Calu3 (cell line): ENCODE data around the gene VGLL4. TPM values are rescaled to one million over a fixed set of nuclear protein-coding genes. Genes with fewer than 3 reads are reported as not detected.
A peak's percentile ranks its signal among the peaks of the same experiment; 100 is the strongest.

Experiments used
- BruUV-seq: library from RNA; stranded (reverse); fragments of 400-500 nt; replicated peaks from 2 replicates; lab custom pipeline; 2021; lab: Mats Ljungman, UMichigan
- CTCF ChIA-PET: fragments of 300-600 bp; sonication (Branson Sonifier 250); formaldehyde crosslinking; loops from one replicate; lab custom pipeline; 2022; ENCODE audit warnings: antibody characterized with exemption; lab: Charles Lee
- DNase-seq: peaks from one replicate; pipeline ENCODE4 v3.0.0; 2022
- H3K27ac Mint-ChIP-seq: one replicate; pipeline ENCODE4 v1.8.0; 2022; ENCODE audit warnings: mixed read lengths; ENCODE audit not compliant: unreplicated experiment
- H3K27me3 Mint-ChIP-seq: one replicate; pipeline ENCODE4 v1.8.0; 2022; ENCODE audit warnings: mixed read lengths; ENCODE audit not compliant: unreplicated experiment
- H3K36me3 Mint-ChIP-seq: one replicate; pipeline ENCODE4 v1.8.0; 2022; ENCODE audit warnings: mild to moderate bottlenecking, moderate library complexity, mixed read lengths; ENCODE audit not compliant: insufficient read depth, unreplicated experiment
- H3K4me1 Mint-ChIP-seq: one replicate; pipeline ENCODE4 v1.8.0; 2022; ENCODE audit warnings: mild to moderate bottlenecking, low read depth, mixed read lengths; ENCODE audit not compliant: unreplicated experiment
- H3K4me3 Mint-ChIP-seq: one replicate; pipeline ENCODE4 v1.8.0; 2022; ENCODE audit warnings: mild to moderate bottlenecking, low read depth, moderate library complexity, mixed read lengths; ENCODE audit not compliant: unreplicated experiment
- H3K9me3 Mint-ChIP-seq: one replicate; pipeline ENCODE4 v1.8.0; 2022; ENCODE audit warnings: low read depth, mixed read lengths; ENCODE audit not compliant: unreplicated experiment
- CTCF ChIP-seq: fragments of 200-600 bp; IDR thresholded peaks from one replicate; pipeline ENCODE4 v1.8.0; 2022; ENCODE audit warnings: antibody characterized with exemption; ENCODE audit not compliant: unreplicated experiment
- intact Hi-C: fragments of 100-400 bp; cut with micrococcal nuclease; formaldehyde crosslinking; loops from one replicate; pipeline ENCODE4 v1.10.0; 2022; ENCODE audit not compliant: unreplicated experiment
- total RNA-seq: library from RNA; stranded (reverse); gene quantifications from 2 replicates; pipeline ENCODE4 v1.2.3, GENCODE V29; 2022

Gene VGLL4
- total RNA-seq, 1 experiment from 2014 or later: 51.3 TPM

GRCh38 chr3:11546657-11547302 lies 96.9 kb downstream of the VGLL4 start:
- Mint-ChIP-seq H3K27me3 (no peaks in the 10 kb centered on the region), H3K4me1 (peaks cover 8% of the 10 kb centered on the region), H3K27ac (peak overlapping the region; percentile 20), H3K4me3 (no peak overlapping the region), H3K36me3 (peaks cover 14% of the 10 kb centered on the region), H3K9me3 (no peaks in the 10 kb centered on the region)
- CTCF ChIA-PET: no interaction called here
- no peak for DNase-seq
- TF ChIP-seq CTCF: no peak
- intact Hi-C loops: no loop called here
- no TSS peak for BruUV-seq

GRCh38 chr3:11545186-11545851 lies 98.4 kb downstream of the VGLL4 start:
- intact Hi-C loops: no loop called here
- Mint-ChIP-seq H3K4me3 (no peak overlapping the region), H3K36me3 (peaks cover 10% of the 10 kb centered on the region), H3K27me3 (no peaks in the 10 kb centered on the region), H3K4me1 (peaks cover 8% of the 10 kb centered on the region), H3K9me3 (no peaks in the 10 kb centered on the region), H3K27ac (no peak overlapping the region)
- no TSS peak for BruUV-seq
- DNase-seq: no peak
- TF ChIP-seq CTCF: no peak
- CTCF ChIA-PET: no interaction called here

- H3K9me3 Mint-ChIP-seq: no peaks in the 10 kb centered on the region
- BruUV-seq: no TSS peak
- DNase-seq: peak; percentile 17
- CTCF ChIA-PET: no interaction called here
- no peak for TF ChIP-seq CTCF
- peaks cover 9% of the 10 kb centered on the region for H3K36me3 Mint-ChIP-seq
- H3K4me1 Mint-ChIP-seq: peaks cover 8% of the 10 kb centered on the region
- H3K27ac Mint-ChIP-seq: no peak overlapping the region
- no peaks in the 10 kb centered on the region for H3K27me3 Mint-ChIP-seq
- H3K4me3 Mint-ChIP-seq: no peak overlapping the region
- intact Hi-C loops: no loop called here
Measured at GRCh38 chr3:11544412-11545181, 99.1 kb downstream of the VGLL4 start.

DNA sequence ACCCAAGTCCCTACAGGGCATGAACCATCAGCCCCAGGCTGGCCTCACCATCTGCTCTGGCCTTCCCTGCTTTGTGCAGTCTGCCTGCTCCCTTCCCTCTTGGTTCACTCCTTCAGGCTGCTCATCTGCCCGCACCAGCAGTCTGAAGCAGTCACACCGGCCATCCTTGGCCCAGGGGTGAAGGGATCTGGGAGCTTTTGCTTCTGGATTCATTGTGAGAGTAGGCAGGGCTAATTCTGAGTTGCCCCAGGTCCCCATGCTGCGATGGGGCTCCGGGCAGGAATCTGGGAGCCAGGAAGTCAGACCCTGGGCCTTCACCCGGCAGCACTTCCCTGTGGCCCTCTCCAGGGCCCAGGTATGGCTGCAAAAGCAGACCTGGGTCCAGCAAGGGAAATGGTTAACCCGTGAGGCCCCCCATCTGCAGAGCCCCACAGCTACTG lies 99.7 kb downstream of the VGLL4 start:
- DNase-seq: no peak
- no peaks in the 10 kb centered on the region for H3K27me3 Mint-ChIP-seq
- intact Hi-C loops: no loop called here
- peaks cover 6% of the 10 kb centered on the region for H3K4me1 Mint-ChIP-seq
- peaks cover 9% of the 10 kb centered on the region for H3K36me3 Mint-ChIP-seq
- CTCF ChIA-PET: no interaction called here
- BruUV-seq: no TSS peak
- no peaks in the 10 kb centered on the region for H3K9me3 Mint-ChIP-seq
- H3K27ac Mint-ChIP-seq: no peak overlapping the region
- H3K4me3 Mint-ChIP-seq: no peak overlapping the region
- no peak for TF ChIP-seq CTCF
